GM06990 (cell line): Measurements from ENCODE around the gene CDC42SE2.
"Not testable (repeated sequence)": the region's sequence is repeated elsewhere in the genome, so short reads cannot be mapped to it uniquely, and the experiment has no call there.

Experiments used
- DNase-seq: peaks from one replicate; pipeline ENCODE4 v3.0.0-alpha.2; 2011; ENCODE audit not compliant: insufficient read length; ENCODE audit errors: extremely low read depth
- H3K27me3 ChIP-seq: replicated peaks from 2 replicates; pipeline ENCODE4 v1.6.0; 2011; ENCODE audit warnings: low read length; ENCODE audit not compliant: control insufficient read depth, insufficient read depth
- H3K36me3 ChIP-seq: 2 replicates; pipeline ENCODE4 v1.5.1; 2011; ENCODE audit warnings: low read length; ENCODE audit not compliant: control insufficient read depth, insufficient read depth
- H3K4me3 ChIP-seq: replicated peaks from 2 replicates; pipeline ENCODE4 v1.5.1; 2011; ENCODE audit warnings: low read depth, mild to moderate bottlenecking, control low read depth, low read length
- TF ChIP-seq, protein P1 (sequence below): IDR thresholded peaks from 2 replicates; pipeline ENCODE4 v1.5.1; 2011; ENCODE audit warnings: low read length, control low read depth, mild to moderate bottlenecking, inconsistent platforms; ENCODE audit not compliant: insufficient read depth, poor library complexity, severe bottlenecking

Gene CDC42SE2

DNA sequence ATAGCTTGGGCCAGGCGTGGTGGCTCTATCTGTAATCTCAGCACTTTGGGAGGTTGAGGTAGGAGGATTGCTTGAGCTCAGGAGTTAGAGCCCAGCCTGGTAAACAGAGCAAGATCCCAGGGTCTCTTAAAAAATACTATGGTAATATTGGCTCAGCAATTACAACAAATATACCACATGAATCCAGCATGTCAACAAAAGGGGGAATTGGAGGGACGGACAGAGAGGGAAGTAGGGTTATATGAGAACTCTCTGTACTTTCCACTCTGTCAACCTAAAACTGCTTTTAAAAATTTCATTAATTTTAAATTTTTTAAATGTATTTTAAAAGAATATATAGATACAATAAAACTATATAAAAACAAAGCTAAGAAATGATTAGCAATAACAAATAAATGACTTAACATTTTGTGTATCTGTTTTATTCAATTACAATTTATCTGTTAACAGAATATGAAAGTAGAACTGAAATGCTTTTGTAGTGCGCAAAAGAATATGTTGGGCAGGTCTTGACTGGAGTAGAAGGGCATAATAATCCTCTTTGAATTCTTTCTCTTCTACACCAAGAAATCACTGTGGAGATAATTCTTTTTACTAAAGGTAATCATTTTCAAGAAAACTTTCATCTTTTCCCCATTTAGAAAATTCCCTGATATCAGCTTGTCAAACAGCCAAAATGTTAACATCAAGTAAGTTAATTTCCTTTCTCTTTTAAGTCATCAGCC lies 12.9 kb upstream of the CDC42SE2 start:
- TF ChIP-seq, protein P1, sequence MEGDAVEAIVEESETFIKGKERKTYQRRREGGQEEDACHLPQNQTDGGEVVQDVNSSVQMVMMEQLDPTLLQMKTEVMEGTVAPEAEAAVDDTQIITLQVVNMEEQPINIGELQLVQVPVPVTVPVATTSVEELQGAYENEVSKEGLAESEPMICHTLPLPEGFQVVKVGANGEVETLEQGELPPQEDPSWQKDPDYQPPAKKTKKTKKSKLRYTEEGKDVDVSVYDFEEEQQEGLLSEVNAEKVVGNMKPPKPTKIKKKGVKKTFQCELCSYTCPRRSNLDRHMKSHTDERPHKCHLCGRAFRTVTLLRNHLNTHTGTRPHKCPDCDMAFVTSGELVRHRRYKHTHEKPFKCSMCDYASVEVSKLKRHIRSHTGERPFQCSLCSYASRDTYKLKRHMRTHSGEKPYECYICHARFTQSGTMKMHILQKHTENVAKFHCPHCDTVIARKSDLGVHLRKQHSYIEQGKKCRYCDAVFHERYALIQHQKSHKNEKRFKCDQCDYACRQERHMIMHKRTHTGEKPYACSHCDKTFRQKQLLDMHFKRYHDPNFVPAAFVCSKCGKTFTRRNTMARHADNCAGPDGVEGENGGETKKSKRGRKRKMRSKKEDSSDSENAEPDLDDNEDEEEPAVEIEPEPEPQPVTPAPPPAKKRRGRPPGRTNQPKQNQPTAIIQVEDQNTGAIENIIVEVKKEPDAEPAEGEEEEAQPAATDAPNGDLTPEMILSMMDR, result no peak
- no peaks in the 10 kb centered on the region for H3K27me3 ChIP-seq
- H3K36me3 ChIP-seq, result no peaks in the 10 kb centered on the region
- no peak for DNase-seq
- H3K4me3 ChIP-seq, result 0 out of 2 replicates have a peak overlapping the region, but pooled peaks have one; percentile 2

DNA sequence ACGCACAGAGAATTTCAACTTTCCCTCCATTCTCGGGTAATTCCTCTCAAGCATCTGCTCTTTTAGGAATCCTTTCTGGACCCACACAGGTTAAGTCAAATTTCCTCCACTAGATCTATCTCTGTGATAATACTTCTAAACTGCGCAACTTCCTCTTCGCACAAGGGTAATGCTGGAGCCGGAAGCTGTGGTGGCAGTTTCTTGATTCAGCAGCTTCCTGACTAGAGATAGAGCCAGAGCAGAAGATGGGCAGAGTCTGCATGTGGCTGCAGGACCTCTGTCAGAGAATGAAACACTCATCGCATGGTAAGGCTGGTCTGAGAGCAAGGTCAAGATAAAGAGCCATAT lies 11.1 kb upstream of the CDC42SE2 start:
- H3K27me3 ChIP-seq, result no peaks in the 10 kb centered on the region
- peak overlapping the region; percentile 48 for H3K4me3 ChIP-seq
- no peaks in the 10 kb centered on the region for H3K36me3 ChIP-seq
- TF ChIP-seq, protein P1, result no peak
- peak; percentile 74 for DNase-seq

DNA sequence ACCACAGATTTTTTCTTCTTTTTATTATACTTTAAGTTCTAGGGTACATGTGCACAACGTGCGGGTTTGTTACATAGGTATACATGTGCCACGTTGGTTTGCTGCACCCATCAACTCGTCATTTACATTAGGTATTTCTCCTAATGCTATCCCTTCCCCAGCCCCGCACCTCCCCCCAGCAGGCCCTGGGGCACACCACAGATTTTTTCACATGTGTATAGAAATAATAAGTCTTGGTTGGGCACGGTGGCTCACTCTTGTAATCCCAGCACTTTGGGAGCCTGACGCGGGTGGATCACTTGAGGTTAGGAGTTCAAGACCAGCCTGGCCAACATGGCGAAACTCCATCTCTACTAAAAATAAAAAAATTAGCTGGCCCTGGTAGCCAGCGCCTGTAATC lies 9.8 kb upstream of the CDC42SE2 start:
- H3K27me3 ChIP-seq, DNase-seq, H3K36me3 ChIP-seq: not testable (repeated sequence)
- H3K4me3 ChIP-seq, result peak overlapping the region; percentile 30; the same call in 1 of the 2 replicates

DNA sequence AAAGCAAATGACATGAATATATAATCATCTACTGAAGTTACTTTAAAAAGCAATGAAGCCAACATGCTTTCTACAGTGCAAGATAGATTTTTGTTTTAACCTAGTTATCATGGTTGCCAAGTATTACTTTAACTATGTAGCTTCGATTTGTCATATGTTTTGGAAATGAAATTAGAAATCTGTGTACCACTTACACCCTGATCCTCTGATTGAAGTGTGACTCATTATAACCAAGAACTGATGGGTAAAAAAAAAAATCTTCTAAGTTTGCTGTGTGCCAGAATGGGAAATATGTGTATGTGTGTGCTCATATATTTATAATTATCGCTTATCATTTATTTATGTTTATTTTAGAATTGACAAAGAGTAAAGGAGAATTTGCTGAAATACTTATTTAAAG lies 9.1 kb upstream of the CDC42SE2 start:
- DNase-seq, result no peak
- Histone ChIP-seq H3K27me3 (no peaks in the 10 kb centered on the region), H3K4me3 (no peak overlapping the region), H3K36me3 (no peaks in the 10 kb centered on the region; the same call in 1 of the 2 replicates)
- TF ChIP-seq, protein P1, result no peak

DNA sequence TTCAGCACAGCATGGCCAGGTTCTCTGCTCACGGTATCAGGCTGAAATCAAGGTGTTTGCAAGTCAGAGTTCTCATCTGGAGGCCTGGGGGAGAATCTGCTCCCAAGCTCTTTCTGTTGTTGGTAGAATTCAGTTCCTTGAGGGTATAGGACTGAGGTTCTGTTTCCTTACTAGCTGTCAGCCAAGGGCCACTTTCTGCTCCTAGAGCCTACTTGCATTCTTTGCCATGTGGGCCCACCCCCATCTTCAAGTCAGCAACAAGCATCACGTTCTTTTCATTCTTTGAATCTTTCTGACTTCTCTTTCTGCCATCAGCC lies 7.4 kb upstream of the CDC42SE2 start:
- Histone ChIP-seq H3K27me3 (no peaks in the 10 kb centered on the region), H3K36me3 (no peaks in the 10 kb centered on the region; the same call in 1 of the 2 replicates), H3K4me3 (no peak overlapping the region)
- DNase-seq, result no peak
- TF ChIP-seq, protein P1, result no peak

DNA sequence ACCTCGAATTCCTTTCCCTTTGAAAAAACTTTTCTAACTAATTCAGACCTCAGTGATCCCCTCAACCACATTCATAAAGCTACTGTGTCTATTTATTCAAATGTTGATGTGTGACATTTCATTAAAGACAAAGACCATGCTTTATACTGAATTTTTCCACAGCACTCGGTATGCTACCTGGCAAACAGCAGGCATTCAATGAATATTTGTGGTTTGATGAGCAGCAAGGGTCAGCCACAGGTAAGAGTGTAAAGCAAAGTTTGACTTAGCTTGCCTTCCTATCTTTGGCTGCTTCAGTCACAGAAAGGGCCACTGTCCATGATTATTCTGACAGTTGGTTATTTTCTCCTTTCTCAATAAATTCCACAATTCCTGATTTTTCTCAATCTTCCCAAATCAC lies 5.1 kb upstream of the CDC42SE2 start:
- Histone ChIP-seq H3K4me3 (no peak overlapping the region), H3K27me3 (no peaks in the 10 kb centered on the region), H3K36me3 (no peaks in the 10 kb centered on the region; the same call in 1 of the 2 replicates)
- DNase-seq, result no peak
- TF ChIP-seq, protein P1, result no peak
